ENCODE results near the gene KIF7.
A peak's percentile ranks its signal among the peaks of the same experiment; 100 is the strongest.

GRCh38 chr15:89632563-89633430, 22.5 kb downstream of the KIF7 start:
- TF ChIP-seq POLR2AphosphoS5 (IDR thresholded peaks at IDR 0.05; ENCODE audit: low read depth) (peak; percentile 15; the same call in 1 of the 2 replicates), CTCF (conservative IDR thresholded peaks at IDR 0.05; ENCODE audit: low read depth in 2 of 2) (no peak), EZH2phosphoT487 (IDR thresholded peaks at IDR 0.05; ENCODE audit: unreplicated experiment) (no peak), EZH2 (IDR thresholded peaks at IDR 0.05; ENCODE audit: low read depth, unreplicated experiment) (no peak), ZNF331 (CRISPR knock-in tag; IDR thresholded peaks at IDR 0.05; ENCODE audit: low read depth) (no peak)

Data from GM23338 (cell line).